Neuronal stem cell (in vitro differentiated cells): ENCODE data around the gene RPLP2.

Source experiments
- DNase-seq: peaks from one replicate; pipeline ENCODE4 v3.0.0-alpha.2; 2013; ENCODE audit warnings: low spot score
- H2AFZ ChIP-seq: one replicate; pipeline ENCODE4 v1.6.1; 2013; ENCODE audit warnings: mild to moderate bottlenecking, low read length, inconsistent platforms
- H2AK5ac ChIP-seq: 2 replicates; pipeline ENCODE4 v1.6.1; 2013; ENCODE audit warnings: low read depth, mild to moderate bottlenecking, inconsistent platforms, low read length, moderate library complexity, mixed read lengths
- H2BK120ac ChIP-seq: 2 replicates; pipeline ENCODE4 v1.6.1; 2013; ENCODE audit warnings: low read depth, mild to moderate bottlenecking, inconsistent platforms, low read length, moderate library complexity, mixed read lengths
- H2BK12ac ChIP-seq: one replicate; pipeline ENCODE4 v1.6.1; 2013; ENCODE audit warnings: low read length, inconsistent platforms
- H2BK15ac ChIP-seq: 2 replicates; pipeline ENCODE4 v1.6.1; 2013; ENCODE audit warnings: mild to moderate bottlenecking, low read length, inconsistent platforms, mixed read lengths
- H2BK5ac ChIP-seq: one replicate; pipeline ENCODE4 v1.6.1; 2013; ENCODE audit warnings: inconsistent platforms, mild to moderate bottlenecking, low read length, moderate library complexity
- H3K14ac ChIP-seq: one replicate; pipeline ENCODE4 v1.6.1; 2013; ENCODE audit warnings: low read length, inconsistent platforms
- H3K18ac ChIP-seq: 2 replicates; pipeline ENCODE4 v1.6.1; 2013; ENCODE audit warnings: low read length, inconsistent platforms
- H3K23ac ChIP-seq: 2 replicates; pipeline ENCODE4 v1.6.1; 2013; ENCODE audit warnings: low read depth, mild to moderate bottlenecking, mixed read lengths, low read length, inconsistent platforms; ENCODE audit not compliant: poor library complexity
- H3K27ac ChIP-seq: replicated peaks from 3 replicates; pipeline ENCODE4 v1.5.1; 2013; ENCODE audit warnings: low read length, inconsistent platforms
- H3K27me3 ChIP-seq, 3 experiments: 2 replicates each; pipeline ENCODE4 v1.6.1; 2013; ENCODE audit warnings: low read length in 3 of 3, mild to moderate bottlenecking in 2 of 3, inconsistent platforms in 1 of 3, low read depth in 1 of 3, mixed read lengths in 1 of 3, moderate library complexity in 1 of 3; ENCODE audit not compliant: control insufficient read depth in 3 of 3, insufficient read depth in 3 of 3
- H3K36me3 ChIP-seq, 2 donors: replicated peaks in 1 of 2; 2 replicates each; pipeline ENCODE4 v1.6.1; 2013; ENCODE audit warnings: low read length in 2 of 2; ENCODE audit not compliant: control insufficient read depth in 2 of 2, insufficient read depth in 2 of 2
- H3K4ac ChIP-seq: 2 replicates; pipeline ENCODE4 v1.6.1; 2013; ENCODE audit warnings: inconsistent platforms, mild to moderate bottlenecking, low read length, moderate library complexity
- H3K4me1 ChIP-seq, 2 donors: 1 replicate in 1 of 2; 2 replicates in 1 of 2; pipeline ENCODE4 v1.6.1; 2013; ENCODE audit warnings: low read length in 2 of 2, low read depth in 1 of 2; ENCODE audit not compliant: control insufficient read depth in 2 of 2, insufficient read depth in 1 of 2
- H3K4me2 ChIP-seq: one replicate; pipeline ENCODE4 v1.6.1; 2013; ENCODE audit warnings: mild to moderate bottlenecking, low read length, inconsistent platforms; ENCODE audit not compliant: insufficient read depth, poor library complexity, severe bottlenecking
- H3K4me3 ChIP-seq, 2 donors: 2 replicates each; pipeline ENCODE4 v1.5.1; 2013; ENCODE audit warnings: low read length in 2 of 2, mild to moderate bottlenecking in 2 of 2, inconsistent platforms in 1 of 2, moderate library complexity in 1 of 2
- H3K79me1 ChIP-seq: one replicate; pipeline ENCODE4 v1.6.1; 2013; ENCODE audit warnings: low read depth, mild to moderate bottlenecking, inconsistent platforms, low read length, moderate library complexity
- H3K9ac ChIP-seq: one replicate; pipeline ENCODE4 v1.6.1; 2013; ENCODE audit warnings: mild to moderate bottlenecking, low read depth, low read length, inconsistent platforms; ENCODE audit not compliant: poor library complexity
- H3K9me3 ChIP-seq, 2 donors: replicated peaks in 1 of 2; 2 replicates each; pipeline versions ENCODE3 to v1.6.1; 2013; ENCODE audit warnings: low read length in 2 of 2, mild to moderate bottlenecking in 2 of 2, inconsistent platforms in 1 of 2, low read depth in 1 of 2, mixed read lengths in 1 of 2, moderate library complexity in 1 of 2; ENCODE audit not compliant: control insufficient read depth in 2 of 2, insufficient read depth in 1 of 2
- H4K8ac ChIP-seq: one replicate; pipeline ENCODE4 v1.6.1; 2013; ENCODE audit warnings: low read depth, mild to moderate bottlenecking, inconsistent platforms, low read length, moderate library complexity
- H4K91ac ChIP-seq: one replicate; pipeline ENCODE4 v1.6.1; 2013; ENCODE audit warnings: low read length, low read depth, mild to moderate bottlenecking, inconsistent platforms; ENCODE audit not compliant: poor library complexity
- WGBS, 2 donors: extraction: QIAGEN DNeasy Blood & Tissue Kit; methylation state at CpG; one replicate each; pipeline ENCODE4 v1.1.7; 2013; ENCODE audit warnings: missing lambda C conversion rate in 2 of 2, mixed read lengths in 1 of 2; ENCODE audit not compliant: insufficient read length in 2 of 2, insufficient replicate concordance in 1 of 2; ENCODE audit errors: extremely low coverage in 2 of 2; 5-methylcytosine and 5-hydroxymethylcytosine counted together

RPLP2 gene

DNA sequence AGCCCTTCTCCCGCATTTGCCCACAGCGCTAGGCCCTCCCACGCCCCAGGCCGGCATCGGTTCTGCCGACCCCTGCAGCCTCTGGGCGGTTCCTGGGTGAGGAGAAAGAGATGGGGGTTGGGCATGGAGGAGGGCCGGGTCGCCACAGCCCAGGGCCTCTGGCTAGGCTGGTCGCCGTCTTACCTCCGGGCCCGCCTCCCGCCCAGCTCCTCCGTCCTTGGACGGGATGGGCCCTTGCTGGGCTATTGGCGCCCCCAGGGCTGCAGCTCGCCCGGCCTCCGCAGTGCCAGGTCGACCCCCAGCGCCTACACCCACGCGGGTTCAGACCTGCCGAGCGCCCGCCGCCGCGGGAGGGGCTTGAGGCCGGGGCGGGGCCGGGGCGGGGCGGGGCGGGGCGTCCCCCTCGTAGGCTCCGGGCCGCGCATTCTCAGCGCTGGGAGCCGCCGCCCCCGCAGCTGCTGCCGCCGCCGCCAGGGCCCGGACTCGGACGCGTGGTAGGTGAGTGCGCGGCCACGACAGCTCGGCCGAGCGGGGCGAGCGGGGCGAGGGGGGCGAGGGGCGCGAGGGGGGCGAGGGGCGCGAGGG is 22.9 kb downstream of the RPLP2 start, which contains the start of gene CD151:
Gene CD151 (plus strand): TSS at position 424 of the 585 bp plus-strand sequence. CDS start 3,118 bp downstream, outside the sequence.
- H3K9ac ChIP-seq = peak within 1 kb of the TSS; percentile 88
- peak within 1 kb of the TSS; percentile 99 for H3K18ac ChIP-seq
- WGBS, 2 donors = no CpG with 5 or more reads among the region's 67 CpGs

GRCh38 chr11:833114-833791 is 23.5 kb downstream of the RPLP2 start:
- no CpG with 5 or more reads among the region's 55 CpGs for WGBS, 2 donors
- Histone ChIP-seq H3K79me1 (peaks cover 22% of the 10 kb centered on the region), H3K18ac (peak overlapping the region; percentile 97), H2BK5ac (no peak overlapping the region), H3K4me2 (peak overlapping the region; percentile 77), H2BK120ac (no peak overlapping the region), H4K91ac (no peak overlapping the region), H3K14ac (peak overlapping the region; percentile 56), H2BK12ac (no peak overlapping the region), H3K4me1 (peaks cover 44 to 47% of the 10 kb centered on the region in 2 donors), H4K8ac (no peak overlapping the region), H3K9ac (peak overlapping the region; percentile 80), H3K4ac (peak overlapping the region; percentile 12), H3K36me3 (peaks cover 19 to 30% of the 10 kb centered on the region in 2 donors), H3K9me3 (peaks cover 0 to 3% of the 10 kb centered on the region in 2 donors), H3K4me3 (peak overlapping the region; percentile 62 to 89), H3K23ac (peak overlapping the region; percentile 39), H3K27ac (no peak overlapping the region), H2BK15ac (peak overlapping the region; percentile 75), H2AFZ (peak overlapping the region; percentile 89), H2AK5ac (peak overlapping the region; percentile 0), H3K27me3 (peaks cover 9 to 37% (median 18%) of the 10 kb centered on the region in 3 experiments)
- no peak for DNase-seq

More for the DNA sequence above, 22.9 kb downstream of the RPLP2 start, which contains the start of gene CD151:
- Histone ChIP-seq H3K14ac (peak within 1 kb of the TSS; percentile 89), H2BK120ac (peak within 1 kb of the TSS; percentile 82), H3K23ac (peak within 1 kb of the TSS; percentile 93), H3K9me3 (peaks cover 0 to 3% of the 10 kb centered on the region in 2 donors), H3K79me1 (peaks cover 20% of the 10 kb centered on the region), H2BK5ac (peak within 1 kb of the TSS; percentile 91), H2AK5ac (peak within 1 kb of the TSS; percentile 100), H3K4me1 (peaks cover 50 to 53% of the 10 kb centered on the region in 2 donors), H3K27me3 (peaks cover 9 to 43% (median 18%) of the 10 kb centered on the region in 3 experiments), H4K91ac (no peak within 1 kb of the TSS), H3K36me3 (peaks cover 14 to 23% of the 10 kb centered on the region in 2 donors), H3K4ac (peak within 1 kb of the TSS; percentile 95), H2AFZ (peak within 1 kb of the TSS; percentile 89), H2BK12ac (peak within 1 kb of the TSS; percentile 99), H3K4me2 (peak within 1 kb of the TSS; percentile 86), H4K8ac (peak within 1 kb of the TSS; percentile 100), H3K4me3 (peak within 1 kb of the TSS; percentile 62 to 89), H3K27ac (peak within 1 kb of the TSS; percentile 68), H2BK15ac (peak within 1 kb of the TSS; percentile 100)
- no peak for DNase-seq

- Histone ChIP-seq H3K27ac (no peak overlapping the region), H3K18ac (peak overlapping the region; percentile 97), H3K36me3 (peaks cover 26 to 36% of the 10 kb centered on the region in 2 donors), H3K4me3 (peak overlapping the region; percentile 62 to 89), H4K8ac (no peak overlapping the region), H3K4me1 (peaks cover 38 to 42% of the 10 kb centered on the region in 2 donors), H2BK15ac (no peak overlapping the region), H2AK5ac (peak overlapping the region; percentile 0), H3K9me3 (peaks cover 0 to 3% of the 10 kb centered on the region in 2 donors), H2BK5ac (no peak overlapping the region), H3K23ac (no peak overlapping the region), H3K79me1 (peaks cover 26% of the 10 kb centered on the region), H3K14ac (no peak overlapping the region), H3K27me3 (peaks cover 9 to 31% (median 18%) of the 10 kb centered on the region in 3 experiments), H3K4ac (no peak overlapping the region), H2BK12ac (no peak overlapping the region), H2BK120ac (no peak overlapping the region), H2AFZ (peak overlapping the region; percentile 89), H4K91ac (no peak overlapping the region), H3K9ac (peak overlapping the region; percentile 80), H3K4me2 (peak overlapping the region; percentile 77)
- WGBS, 2 donors = no CpG with 5 or more reads among the region's 9 CpGs
- no peak for DNase-seq
Observed at GRCh38 chr11:833849-834311, 24.1 kb downstream of the RPLP2 start.
